ENCODE results near the gene ZNF213. TPM values are rescaled to one million over a fixed set of nuclear protein-coding genes. Genes with fewer than 3 reads are reported as not detected.

ZNF213 gene, protein sequence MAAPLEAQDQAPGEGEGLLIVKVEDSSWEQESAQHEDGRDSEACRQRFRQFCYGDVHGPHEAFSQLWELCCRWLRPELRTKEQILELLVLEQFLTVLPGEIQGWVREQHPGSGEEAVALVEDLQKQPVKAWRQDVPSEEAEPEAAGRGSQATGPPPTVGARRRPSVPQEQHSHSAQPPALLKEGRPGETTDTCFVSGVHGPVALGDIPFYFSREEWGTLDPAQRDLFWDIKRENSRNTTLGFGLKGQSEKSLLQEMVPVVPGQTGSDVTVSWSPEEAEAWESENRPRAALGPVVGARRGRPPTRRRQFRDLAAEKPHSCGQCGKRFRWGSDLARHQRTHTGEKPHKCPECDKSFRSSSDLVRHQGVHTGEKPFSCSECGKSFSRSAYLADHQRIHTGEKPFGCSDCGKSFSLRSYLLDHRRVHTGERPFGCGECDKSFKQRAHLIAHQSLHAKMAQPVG
- 10 to 100 TPM; 12.3 to 13.8 TPM for total RNA-seq
- long read RNA-seq, partial matches to known transcripts, result 0 of 4 reads
- long read RNA-seq, other reads (novel, unspliced or antisense), result 3 of 4 reads

DNA sequence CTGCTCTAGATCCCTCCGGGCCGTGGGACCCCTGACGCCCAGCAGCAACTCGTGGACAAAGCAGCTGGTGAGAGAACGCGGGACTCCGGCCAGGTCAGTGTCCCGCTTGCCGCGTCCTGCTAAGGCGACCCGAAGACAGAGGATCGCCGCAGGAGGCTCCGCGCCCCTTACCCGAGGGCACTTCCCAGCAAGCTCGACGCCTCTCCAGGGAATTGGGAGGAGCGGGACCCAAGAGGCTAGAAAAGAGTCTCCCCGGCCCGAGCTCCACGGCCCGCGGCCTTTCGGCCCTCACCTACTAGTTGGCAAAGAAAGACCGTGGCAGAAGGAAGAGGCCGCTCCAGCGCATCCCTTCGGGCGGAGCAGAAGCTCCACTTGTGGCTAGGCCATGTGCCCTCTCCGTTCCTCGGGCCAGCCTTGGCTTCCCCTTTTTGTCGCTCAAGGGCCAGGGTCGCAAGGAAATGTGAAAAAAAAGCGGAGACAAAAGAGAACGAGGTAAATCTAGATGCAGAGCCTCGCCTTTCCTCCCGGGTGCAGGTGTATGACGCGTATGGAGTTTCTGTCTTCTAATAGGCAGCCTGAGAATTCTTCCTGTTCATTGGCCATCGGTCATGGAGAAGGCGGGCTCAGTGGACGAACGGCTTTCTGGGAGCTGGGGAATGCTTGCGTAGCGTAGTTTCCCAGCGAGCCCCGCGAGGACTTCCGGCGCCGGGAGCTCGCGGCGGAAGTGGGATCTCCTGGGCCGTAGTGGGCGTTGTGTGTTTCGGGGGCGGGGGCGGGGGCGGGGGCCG lies at the start of gene ZNF213:
TSS of gene ZNF213 (plus strand) at position 692 of the 788 bp plus-strand sequence. CDS start 2,252 bp downstream, outside the sequence.
- ATAC-seq, result peak; percentile 93
- DNase-seq, result peak; percentile 93 to 98
- intact Hi-C loops (cut with DNase I, micrococcal nuclease), result no loop called here

DNA sequence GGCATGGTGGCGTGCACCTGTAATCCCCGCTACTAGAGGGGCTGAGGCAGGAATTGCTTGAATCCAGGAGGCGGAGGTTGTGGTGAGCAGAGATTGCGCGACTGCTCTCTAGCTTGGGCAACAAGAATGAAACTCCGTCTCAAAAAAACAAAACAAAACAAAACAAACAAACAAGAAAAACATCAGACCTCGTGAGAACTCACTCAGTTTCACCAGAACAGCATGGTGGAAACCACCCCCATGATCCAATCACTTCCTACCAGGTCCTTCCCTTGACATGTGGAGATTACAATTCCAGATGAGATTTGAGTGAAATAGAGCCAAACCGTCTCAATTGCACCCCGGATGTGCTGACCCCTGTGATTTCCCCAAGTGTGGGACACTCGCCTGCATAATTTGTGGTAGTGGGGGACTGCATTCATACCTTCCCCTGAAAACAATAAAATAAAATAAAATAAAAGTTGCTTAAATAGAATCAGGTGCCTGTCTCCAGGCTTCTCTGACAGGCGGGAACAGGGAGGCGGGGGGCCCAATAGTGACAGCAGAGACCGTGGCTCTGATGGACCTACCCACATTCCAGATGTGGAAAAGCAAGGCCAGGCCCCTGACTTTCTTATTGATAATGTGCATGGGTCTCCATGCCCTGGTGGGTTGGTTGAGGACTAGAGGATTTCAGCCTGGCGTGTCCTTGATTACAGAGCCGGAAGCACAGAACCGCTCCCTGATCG lies 48.8 kb upstream of the ZNF213 start:
- DNase-seq (no peak), ATAC-seq (no peak)
- intact Hi-C loops (cut with DNase I, micrococcal nuclease), result no loop called here

DNA sequence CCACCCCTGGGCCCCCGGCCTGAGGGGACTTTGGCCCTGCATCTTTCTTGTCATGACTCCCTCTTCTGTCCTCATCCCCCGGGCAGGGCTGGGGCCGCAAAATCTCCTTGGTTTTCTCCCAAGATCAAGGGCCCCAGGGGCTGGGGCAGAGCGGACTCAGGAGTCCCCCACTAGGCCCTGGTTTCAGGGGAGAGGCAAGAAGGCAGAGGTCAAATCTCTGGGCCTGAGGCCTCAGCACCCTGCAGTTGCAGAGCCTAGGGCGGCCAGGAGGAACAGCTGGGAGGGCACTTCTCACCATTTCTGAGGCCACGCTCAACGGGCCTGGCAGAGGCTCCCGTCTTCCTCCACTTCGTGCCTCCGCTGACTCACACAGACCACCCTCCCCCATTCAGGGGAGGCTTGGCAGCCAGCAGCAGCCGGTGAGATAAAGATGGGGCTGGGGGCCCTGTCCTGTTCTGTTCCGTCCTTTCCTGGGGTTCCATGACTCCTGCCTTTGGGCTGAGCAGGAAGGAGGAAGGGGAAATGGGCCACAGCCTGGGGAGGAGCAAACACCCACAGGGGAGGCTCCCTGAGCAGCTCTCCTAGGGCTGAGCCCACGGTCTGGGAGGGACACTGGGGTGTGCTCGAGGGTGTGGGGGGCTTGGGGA lies 48.1 kb upstream of the ZNF213 start:
- ATAC-seq, result peak; percentile 58

DNA sequence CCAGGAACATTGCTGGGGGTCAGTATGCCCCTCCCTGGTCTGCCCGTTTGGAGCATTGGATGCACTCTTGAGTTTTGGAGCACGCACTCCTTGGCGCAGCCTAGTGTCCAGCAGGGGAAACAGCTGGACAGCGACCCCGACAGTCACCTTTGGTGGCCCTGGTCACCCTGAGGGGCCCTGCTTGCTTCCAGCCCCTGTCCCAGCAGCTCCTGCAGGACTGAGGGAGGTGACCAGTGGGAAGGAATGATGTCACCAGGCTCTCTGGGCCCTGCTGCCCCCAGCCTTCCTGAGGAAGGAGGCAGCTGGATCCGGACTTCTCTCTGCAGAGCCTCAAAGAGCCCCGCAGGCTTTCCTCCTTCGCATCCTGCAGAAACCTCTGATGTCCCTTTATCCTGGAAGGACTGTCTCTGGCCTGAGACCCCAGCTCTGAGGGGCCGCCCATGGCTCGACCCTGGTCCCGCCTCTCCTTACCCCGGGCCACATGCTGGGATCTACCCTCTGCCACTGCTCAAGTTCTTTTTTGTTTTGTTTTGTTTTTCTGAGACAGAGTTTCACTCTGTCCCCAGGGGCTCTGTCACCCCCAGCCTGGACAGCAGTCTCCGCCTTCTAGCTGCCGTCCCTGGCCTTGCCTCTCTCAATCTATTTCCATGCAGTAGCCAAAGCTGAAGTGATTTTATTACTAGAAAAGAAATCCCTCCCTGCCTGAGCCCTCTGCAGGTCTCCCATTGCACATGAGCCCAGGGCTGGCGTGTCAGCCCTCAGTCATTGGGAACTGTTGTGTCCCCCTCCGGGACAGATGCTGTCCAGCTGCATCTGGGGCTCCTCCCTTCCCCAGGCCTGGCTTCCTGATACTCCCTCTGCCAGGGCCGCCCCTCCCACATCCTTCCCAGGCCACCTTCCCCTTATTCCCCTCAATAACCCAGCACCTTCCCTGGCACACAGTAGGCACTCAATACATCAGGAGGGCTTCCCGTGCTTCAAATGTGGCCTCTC lies 47.3 kb upstream of the ZNF213 start:
- ATAC-seq, result peak; percentile 53
- intact Hi-C loops (cut with DNase I, micrococcal nuclease), result no loop called here
- no peak for DNase-seq

More for the DNA sequence above, 48.1 kb upstream of the ZNF213 start:
- no peak for DNase-seq
- intact Hi-C loops (cut with DNase I, micrococcal nuclease), result no loop called here

DNA sequence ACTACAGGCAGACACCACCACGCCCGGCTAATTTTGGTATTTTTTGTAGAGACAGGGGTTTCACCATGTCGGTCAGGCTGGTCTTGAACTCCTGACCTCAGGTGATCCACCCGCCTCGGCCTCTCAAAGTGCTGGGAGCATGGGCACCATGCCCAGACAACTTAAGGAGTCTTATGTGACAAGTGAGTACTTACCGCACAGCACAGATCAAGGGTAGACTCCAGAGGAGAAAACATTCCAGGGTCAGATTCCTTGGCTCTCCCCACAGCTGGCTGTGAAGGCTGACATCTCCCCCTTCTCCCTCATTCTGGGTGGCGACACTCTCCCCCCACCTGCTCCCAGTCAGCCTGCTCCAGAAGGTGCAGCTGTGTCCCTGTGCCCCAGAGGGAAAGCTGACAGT lies 46.4 kb upstream of the ZNF213 start:
- no peak for DNase-seq
- intact Hi-C loops (cut with DNase I, micrococcal nuclease), result no loop called here
- ATAC-seq, result no peak

DNA sequence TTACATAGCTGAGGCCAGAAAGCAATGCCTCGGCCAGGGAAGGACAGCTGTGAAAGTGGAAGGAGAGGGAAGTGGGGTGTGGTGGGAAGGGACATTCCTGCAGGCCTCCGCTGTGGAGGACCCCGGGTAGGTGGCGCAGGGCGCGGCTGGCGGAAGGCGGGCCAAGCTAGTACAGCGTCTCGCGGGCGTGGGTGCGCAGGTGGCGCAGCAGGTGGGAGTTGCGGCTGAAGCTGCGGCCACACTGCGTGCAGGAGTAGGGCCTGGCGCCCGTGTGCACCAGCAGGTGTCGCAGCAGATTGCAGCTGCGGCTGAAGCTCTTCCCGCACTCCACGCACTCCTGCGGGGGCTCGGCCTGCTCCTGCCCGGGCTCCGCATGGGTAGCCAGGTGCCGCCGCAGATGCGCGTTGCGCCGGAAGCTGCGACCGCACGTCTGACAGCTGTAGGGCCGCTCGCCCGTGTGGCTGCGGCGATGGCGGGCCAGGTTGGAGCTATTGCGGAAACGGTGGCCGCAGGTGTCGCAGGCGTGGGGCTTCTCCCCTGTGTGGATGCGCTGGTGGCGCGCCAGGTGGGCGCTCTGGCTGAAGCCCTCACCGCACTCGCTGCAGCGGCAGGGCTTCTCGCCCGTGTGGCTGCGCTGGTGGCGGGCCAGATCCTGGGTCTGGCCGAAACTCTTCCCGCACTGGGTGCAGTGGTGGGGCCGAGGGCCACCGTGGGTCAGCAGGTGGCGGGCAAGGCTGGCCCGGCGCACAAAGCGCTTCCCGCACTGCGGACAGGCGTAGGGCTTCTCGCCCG lies 45.7 kb upstream of the ZNF213 start:
- no peak for ATAC-seq

DNA sequence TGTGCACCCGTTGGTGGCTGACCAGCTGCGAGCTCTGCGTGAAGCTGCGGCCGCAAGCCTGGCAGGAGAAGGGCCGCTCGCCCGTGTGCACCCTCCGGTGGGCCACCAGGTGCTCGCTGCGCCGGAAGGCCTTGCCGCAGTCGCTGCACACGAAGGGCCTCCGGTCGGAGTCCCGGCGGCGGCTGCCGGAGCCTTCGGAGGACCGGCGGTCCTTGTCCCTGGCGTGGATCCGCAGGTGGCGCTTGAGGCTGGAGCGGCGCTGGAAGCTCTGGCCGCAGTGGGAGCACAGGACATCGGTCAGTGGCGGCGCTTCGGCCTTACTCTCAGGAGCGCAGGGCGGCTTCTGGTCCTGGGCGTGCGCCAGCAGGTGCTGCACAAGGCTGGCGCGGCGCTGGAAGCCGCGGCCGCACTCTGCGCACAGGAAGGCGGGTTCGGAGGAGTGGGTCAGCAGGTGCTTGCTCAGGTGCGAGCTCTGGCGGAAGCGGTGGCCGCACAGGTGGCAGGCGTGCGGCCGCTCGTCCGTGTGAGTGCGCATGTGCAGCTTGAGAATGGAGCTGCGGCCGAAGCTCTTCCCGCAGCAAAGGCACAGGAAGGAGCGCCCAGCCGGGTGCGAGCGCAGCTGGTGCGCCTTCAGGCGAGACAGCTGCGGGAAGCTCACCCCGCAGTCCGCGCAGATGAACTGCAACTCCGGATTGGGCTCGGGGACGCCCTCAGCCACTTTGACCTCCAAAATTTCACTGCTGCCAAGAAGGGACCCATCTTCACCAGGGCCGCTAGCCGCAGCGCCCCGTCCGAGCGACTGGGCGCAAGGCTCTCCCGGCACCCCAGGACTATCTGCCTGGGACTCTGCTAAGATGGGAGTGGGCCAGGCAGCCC lies 44.9 kb upstream of the ZNF213 start:
- DNase-seq (no peak), ATAC-seq (no peak)
- intact Hi-C loops (cut with DNase I, micrococcal nuclease), result no loop called here

More for the DNA sequence above, 45.7 kb upstream of the ZNF213 start:
- intact Hi-C loops (cut with DNase I, micrococcal nuclease), result no loop called here
- no peak for DNase-seq

DNA sequence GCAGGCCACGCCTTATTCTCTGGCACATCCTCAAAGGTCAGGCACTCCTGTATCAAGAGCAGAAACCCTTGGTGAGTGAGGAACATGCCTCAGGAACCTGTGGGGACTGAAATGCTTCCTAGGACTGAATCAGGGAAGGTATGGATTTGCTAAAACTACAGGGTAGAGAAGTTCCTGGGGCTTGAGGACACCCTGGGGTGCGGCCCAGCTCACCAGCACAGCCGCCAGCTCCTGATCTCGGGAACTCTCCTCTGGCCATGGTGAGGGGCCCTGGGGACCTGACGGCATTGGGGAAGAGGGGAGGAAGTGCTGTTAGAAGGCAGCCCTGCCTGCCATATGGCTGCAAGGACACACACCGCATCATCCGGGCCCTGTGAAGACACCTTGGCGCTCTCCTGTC lies 43.3 kb upstream of the ZNF213 start:
- no peak for DNase-seq
- intact Hi-C loops (cut with DNase I, micrococcal nuclease), result no loop called here
- no peak for ATAC-seq

DNA sequence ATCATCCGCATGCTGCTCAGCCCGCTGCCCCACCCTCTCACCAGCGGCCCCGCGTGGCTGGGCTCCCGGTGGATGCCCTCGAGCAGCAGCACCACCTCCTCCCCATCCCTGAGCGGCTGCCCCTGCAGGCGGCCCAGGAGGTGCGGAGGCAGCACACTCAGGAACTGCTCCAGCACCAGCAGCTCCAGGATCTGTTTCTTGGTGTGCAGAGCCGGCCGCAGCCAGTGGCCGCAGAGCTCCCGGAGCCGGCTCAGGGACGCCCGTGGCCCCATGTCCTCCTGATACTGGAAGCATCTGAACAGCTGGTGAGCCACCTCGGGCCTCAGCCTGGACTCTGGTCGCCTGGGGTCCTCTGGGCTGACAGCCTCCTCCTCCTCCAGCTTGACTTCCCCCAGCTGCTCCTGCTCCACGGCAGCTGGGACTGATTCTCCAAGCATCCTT lies 42.3 kb upstream of the ZNF213 start:
- DNase-seq, result no peak
- intact Hi-C loops (cut with DNase I, micrococcal nuclease), result no loop called here

DNA sequence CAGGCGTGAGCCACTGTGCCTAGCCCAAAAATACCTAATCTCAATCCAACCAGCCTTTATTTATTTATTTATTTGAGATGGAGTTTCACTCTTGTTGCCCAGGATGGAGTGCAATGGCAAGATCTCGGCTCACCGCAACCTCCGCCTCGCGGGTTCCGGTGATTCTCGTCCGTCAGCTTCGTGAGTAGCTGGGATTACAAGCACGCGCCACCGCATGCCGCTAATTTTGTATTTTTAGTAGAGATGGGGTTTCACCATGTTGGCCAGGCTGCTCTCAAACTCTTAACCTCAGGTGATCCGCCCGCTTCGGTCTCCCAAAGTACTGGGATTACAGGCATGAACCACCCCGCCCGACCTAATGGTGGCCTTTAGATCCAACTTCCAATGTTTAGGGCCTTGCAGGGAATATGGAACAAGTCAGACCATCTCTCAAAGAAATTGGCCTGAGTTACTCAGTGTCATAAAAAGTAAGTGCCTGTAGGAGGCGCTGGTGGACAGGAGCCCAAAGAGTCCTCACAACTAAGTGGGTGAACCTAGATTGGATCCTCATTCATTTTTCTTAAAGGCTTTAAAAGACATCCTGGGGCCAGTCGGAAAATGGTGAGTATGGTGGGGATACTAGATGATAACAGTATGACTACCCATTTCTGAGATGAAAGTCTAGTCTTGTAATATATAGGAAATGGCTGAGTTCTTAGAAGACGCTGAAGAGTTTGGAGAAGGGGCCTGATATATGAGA lies 40.4 kb upstream of the ZNF213 start:
- DNase-seq (peak in 1 of 2 donors; percentile 55), ATAC-seq (peak; percentile 65)
- intact Hi-C loops (cut with DNase I, micrococcal nuclease), result no loop called here

More for the DNA sequence above, 42.3 kb upstream of the ZNF213 start:
- no peak for ATAC-seq

DNA sequence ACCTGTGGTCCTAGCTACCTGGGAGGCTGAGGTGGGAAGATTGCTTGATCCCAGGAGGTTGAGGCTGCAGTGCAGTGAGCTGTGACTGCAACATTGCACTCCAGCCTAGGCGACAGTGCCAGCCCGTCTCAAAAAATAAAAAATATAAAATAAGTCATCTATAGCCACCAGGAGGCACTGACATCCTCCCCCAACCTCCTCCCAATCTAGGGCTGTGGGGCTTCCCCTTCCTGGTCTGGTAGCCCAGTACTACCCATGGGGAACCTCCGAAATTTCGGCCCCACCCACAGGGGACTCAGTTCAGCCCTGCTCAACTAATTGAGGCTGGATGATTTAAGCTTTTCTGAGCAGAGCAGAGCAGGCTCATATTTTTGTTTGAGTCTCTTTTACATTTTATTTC lies 39.0 kb upstream of the ZNF213 start:
- peak; percentile 46 to 49 for DNase-seq
- intact Hi-C loops (cut with DNase I, micrococcal nuclease), result no loop called here
- ATAC-seq, result no peak

DNA sequence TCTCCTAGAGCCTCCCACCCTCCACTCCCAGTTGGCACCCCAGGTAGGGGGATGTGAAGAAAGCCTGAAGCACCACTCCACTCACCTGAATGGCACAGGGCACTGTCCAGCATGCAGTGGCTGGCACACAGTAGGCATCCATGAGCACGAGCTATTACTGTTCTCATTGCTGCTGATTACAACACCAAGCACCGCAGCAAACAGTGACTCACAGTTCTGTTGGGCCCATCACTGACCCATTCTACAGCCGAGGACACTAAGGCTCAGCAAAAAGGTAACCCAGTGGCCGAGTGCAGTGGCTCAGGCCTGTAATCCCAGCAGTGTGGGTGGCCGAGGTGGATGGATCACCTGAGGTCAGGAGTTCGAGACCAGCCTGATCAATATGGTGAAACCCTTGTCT lies 38.5 kb upstream of the ZNF213 start:
- ATAC-seq, result no peak
- intact Hi-C loops (cut with DNase I, micrococcal nuclease), result no loop called here
- DNase-seq, result no peak

DNA sequence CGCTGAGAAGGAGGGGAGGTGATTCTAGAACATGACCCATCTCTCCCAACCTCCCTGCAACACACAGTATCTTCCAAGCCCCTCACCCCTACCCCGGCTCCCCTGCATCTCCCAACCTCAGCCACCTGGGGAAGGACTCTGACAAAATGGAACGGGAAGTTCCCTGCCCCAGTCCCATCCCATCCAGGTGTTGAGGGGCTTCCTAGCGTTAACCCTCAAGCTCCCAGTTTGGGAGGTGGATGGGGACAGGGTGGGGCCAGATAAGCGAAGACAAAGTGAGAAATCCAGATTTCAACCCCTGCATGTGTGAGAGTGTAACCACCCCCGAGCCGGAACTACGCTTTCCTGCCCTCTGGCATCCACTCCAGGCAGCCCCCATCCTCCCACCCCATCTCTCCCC lies 37.6 kb upstream of the ZNF213 start:
- no peak for ATAC-seq
- no peak for DNase-seq
- intact Hi-C loops (cut with DNase I, micrococcal nuclease), result no loop called here

DNA sequence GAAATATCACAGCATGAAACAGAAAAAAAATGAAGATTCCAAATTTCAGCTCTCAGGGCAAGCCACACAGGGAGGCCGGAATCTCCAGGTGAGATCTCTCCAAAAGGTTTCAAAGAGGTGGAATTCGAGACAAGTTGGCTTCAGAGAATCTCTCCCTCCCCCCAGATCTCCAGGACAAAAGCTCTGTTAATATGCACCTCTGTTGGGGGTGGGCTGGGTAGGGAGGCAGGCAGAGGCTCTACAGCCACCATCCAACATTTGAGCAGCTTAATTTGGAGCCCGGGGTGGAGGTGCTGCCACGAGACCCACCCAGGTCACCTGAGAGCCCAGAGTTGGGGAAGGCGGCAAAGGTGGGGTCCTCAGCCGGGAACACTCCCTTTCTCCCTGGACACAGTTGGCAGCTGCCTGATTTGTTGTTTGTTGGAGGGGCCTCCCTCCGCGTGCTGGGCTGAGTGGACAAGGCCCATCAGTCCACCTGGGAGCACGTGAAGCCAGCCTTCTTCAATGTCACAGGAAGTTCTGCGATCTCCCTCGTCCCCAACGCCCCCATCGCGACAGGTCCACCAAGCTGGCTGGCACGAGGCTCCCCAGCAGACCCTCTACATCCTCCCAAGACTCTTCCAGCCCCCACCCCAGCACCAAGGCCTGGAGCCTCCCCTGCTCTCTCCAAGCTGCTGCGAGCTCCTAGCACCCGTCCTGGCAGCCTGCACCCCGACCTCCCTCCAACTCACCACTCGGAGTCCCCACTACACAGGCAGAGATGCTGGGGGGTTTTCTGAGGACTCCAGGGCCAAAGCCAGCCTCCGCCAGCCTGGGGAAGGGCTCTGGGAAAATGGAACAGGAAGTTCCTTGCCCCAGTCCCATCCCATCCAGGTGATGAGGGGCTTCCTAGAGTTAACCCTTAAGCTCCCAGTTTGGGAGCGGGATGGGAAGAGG lies 36.1 kb upstream of the ZNF213 start, which contains the start of gene ZSCAN10:
TSS of gene ZSCAN10 (minus strand) at position 836 of the 936 bp plus-strand sequence. CDS start 6,357 bp downstream, outside the sequence.
- intact Hi-C loops (cut with DNase I, micrococcal nuclease), result no loop called here
- DNase-seq (no peak), ATAC-seq (no peak)

Measured in left colon (tissue), 2 donors.